DOHH2 (cell line): ENCODE results near the gene LSR.

Experiments used
- EZH2phosphoT487 ChIP-seq: fragments of 200-600 bp; sonication (generic); IDR thresholded peaks from 2 replicates; pipeline ENCODE4 v1.6.1; 2017; ENCODE audit warnings: borderline replicate concordance, mild to moderate bottlenecking, antibody characterized with exemption, low read length, moderate library complexity, mixed read lengths
- TF ChIP-seq, protein P1 (sequence below): fragments of 200-600 bp; sonication (generic); IDR thresholded peaks from one replicate; pipeline ENCODE4 v1.5.1; 2014; ENCODE audit warnings: antibody characterized with exemption, mild to moderate bottlenecking, low read depth, low read length; ENCODE audit not compliant: poor library complexity, severe bottlenecking

DNA sequence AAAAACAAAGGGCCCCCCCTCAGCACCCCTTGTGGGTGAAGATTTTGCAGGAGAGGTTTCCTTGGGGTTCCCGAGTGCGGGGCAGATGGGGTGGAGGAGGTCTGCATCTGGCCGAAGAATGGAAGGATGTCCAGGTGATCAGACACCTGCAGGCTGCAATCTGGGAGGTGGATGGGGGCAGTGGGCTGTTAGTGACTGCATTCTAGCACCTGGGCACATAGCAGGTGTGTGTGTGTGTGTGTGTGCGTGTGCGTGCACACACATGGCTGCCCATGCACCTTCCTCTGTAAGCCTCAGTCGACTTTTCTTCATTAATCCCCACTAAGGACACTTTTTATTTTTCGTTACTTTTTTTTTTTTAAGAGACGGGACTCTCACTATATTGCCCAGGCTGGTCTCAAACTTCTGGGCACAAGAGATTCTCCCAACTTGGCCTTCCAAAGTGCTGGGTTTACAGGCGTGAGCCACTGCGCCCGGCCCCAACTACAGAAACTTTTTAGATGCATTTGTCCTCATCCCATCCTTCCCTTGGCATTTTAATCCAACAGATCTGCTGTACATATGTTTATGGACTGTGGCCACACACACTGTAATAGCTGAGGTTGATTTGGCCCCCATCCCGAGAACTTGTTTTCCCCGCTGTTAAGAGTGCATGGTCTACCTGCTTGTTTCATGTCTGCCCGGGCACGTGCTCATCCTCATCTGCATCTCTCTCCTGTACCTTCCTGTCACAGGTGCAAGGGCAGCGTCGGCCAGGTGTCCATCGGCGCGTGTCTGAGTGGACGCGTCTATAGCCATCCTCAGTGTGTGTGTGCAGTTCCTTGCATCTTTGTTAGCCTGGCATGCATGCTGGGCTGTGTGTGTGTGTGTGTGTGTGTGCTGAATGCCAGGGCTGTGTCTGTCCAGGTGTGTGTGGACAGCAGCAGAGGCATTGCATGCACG, 43.9 kb downstream of the LSR start:
- no peak for TF ChIP-seq EZH2phosphoT487
- TF ChIP-seq, protein P1, sequence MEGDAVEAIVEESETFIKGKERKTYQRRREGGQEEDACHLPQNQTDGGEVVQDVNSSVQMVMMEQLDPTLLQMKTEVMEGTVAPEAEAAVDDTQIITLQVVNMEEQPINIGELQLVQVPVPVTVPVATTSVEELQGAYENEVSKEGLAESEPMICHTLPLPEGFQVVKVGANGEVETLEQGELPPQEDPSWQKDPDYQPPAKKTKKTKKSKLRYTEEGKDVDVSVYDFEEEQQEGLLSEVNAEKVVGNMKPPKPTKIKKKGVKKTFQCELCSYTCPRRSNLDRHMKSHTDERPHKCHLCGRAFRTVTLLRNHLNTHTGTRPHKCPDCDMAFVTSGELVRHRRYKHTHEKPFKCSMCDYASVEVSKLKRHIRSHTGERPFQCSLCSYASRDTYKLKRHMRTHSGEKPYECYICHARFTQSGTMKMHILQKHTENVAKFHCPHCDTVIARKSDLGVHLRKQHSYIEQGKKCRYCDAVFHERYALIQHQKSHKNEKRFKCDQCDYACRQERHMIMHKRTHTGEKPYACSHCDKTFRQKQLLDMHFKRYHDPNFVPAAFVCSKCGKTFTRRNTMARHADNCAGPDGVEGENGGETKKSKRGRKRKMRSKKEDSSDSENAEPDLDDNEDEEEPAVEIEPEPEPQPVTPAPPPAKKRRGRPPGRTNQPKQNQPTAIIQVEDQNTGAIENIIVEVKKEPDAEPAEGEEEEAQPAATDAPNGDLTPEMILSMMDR = no peak
